NT2/D1 (cell line): ENCODE data around the gene SNRPB.

Experiments used
- SUZ12 ChIP-seq: IDR thresholded peaks from 2 replicates; pipeline ENCODE4 v1.6.1; 2011; ENCODE audit not compliant: insufficient read length, insufficient read depth; ENCODE audit errors: extremely low read depth
- YY1 ChIP-seq: IDR thresholded peaks from 2 replicates; pipeline ENCODE4 v1.6.1; 2011; ENCODE audit not compliant: insufficient read length, insufficient read depth
- ZNF274 ChIP-seq: IDR thresholded peaks from 2 replicates; pipeline ENCODE4 v1.6.1; 2011; ENCODE audit warnings: mild to moderate bottlenecking, low read depth, low read length

GRCh38 chr20:2469991-2470422 lies 582 bp downstream of the SNRPB start:
- TF ChIP-seq YY1 (no peak), ZNF274 (no peak), SUZ12 (no peak)
